WERI-Rb-1 (cell line): ENCODE data around the gene IER3.

Source experiments
- DNase-seq: peaks from one replicate; pipeline ENCODE4 v3.0.0-alpha.2; 2020
- H3K27ac ChIP-seq: fragments of 250-450 bp; sonication (Bioruptor Pico); 2 replicates; pipeline ENCODE4 v1.5.1; 2020; ENCODE audit warnings: mild to moderate bottlenecking, moderate library complexity
- H3K27me3 ChIP-seq: fragments of 250-450 bp; sonication (Bioruptor Pico); 2 replicates; pipeline ENCODE4 v1.5.1; 2021; ENCODE audit warnings: mild to moderate bottlenecking, low read depth, moderate library complexity; ENCODE audit not compliant: insufficient read depth, severe bottlenecking
- H3K36me3 ChIP-seq: fragments of 250-450 bp; sonication (Bioruptor Pico); 2 replicates; pipeline ENCODE4 v1.5.1; 2020; ENCODE audit warnings: mild to moderate bottlenecking, moderate library complexity
- H3K4me3 ChIP-seq: 2 replicates; pipeline ENCODE4 v1.5.1; 2011; ENCODE audit warnings: low read depth, mild to moderate bottlenecking, control low read depth, low read length
- H3K9me3 ChIP-seq: fragments of 250-450 bp; sonication (Bioruptor Pico); 2 replicates; pipeline ENCODE4 v1.5.1; 2021; ENCODE audit warnings: mild to moderate bottlenecking, moderate library complexity; ENCODE audit not compliant: severe bottlenecking
- CTCF ChIP-seq: IDR thresholded peaks from 2 replicates; pipeline ENCODE4 v1.5.1; 2011; ENCODE audit warnings: low read depth, mild to moderate bottlenecking, control low read depth, inconsistent platforms, low read length

IER3 gene

DNA sequence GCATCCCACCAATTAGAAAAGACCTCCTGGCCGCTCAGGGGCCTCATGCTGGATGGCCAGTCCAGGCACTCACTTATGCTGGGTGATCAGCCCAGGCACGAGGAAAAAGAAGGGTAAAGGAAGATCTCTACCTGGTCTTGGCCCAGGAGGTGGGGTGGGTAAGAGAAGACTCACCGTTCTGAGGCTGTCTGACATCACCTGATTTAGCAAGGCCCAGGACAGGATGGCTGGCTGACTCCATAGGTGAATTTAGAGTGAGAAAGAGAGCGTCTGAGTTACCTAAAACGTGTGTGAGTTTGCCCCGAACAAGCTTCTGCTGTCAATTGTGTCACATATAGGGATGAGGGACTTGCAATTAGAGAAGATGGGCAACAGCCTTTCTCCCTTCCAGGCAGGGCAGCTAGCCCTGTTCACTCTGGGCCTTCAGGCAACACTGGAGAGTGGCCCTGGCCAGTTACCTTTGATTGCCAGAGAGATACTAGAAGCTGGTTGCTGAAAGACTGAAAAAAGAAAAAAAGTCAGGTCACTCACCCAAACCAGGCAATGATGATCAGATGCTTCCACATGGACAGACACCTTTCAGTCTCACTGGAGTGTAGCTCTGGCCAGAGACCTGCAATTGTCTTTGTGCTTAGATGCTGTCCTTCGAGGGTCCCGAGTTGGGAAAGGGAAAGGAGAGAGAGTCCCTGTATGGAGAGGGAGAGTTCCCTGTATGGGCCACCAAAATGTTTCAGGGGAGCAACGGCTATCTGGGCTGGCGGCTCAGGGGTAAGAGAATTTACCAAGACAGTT is 35.7 kb upstream of the IER3 start:
- Histone ChIP-seq H3K9me3 (peaks cover 3% of the 10 kb centered on the region), H3K27me3 (no peaks in the 10 kb centered on the region), H3K4me3 (no peak overlapping the region), H3K27ac (no peak overlapping the region), H3K36me3 (no peaks in the 10 kb centered on the region)
- no peak for TF ChIP-seq CTCF
- DNase-seq = no peak

GRCh38 chr6:30778001-30778635 is 33.8 kb upstream of the IER3 start:
- H3K4me3 ChIP-seq = no peak overlapping the region
- TF ChIP-seq CTCF = no peak
- no peaks in the 10 kb centered on the region for H3K27me3 ChIP-seq
- no peaks in the 10 kb centered on the region for H3K36me3 ChIP-seq
- no peak for DNase-seq
- peaks cover 3% of the 10 kb centered on the region for H3K9me3 ChIP-seq
- no peak overlapping the region for H3K27ac ChIP-seq

DNA sequence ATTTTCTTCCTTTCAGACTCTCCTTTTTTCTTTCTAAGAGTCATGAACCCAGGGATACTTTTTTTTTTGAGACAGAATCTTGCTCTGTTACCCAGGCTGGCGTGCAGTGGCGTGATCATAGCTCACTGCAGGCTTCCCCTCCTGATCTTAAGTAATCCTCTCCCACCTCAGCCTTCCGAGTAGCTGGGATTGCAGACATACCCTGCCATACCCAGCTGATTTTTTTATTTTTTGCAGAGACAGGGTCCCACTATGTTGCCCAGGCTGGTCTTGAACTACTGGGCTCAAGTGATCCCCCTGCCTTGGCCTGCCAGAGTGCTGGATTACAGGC is 32.8 kb upstream of the IER3 start:
- Histone ChIP-seq H3K9me3 (peaks cover 3% of the 10 kb centered on the region), H3K27me3 (no peaks in the 10 kb centered on the region)

DNA sequence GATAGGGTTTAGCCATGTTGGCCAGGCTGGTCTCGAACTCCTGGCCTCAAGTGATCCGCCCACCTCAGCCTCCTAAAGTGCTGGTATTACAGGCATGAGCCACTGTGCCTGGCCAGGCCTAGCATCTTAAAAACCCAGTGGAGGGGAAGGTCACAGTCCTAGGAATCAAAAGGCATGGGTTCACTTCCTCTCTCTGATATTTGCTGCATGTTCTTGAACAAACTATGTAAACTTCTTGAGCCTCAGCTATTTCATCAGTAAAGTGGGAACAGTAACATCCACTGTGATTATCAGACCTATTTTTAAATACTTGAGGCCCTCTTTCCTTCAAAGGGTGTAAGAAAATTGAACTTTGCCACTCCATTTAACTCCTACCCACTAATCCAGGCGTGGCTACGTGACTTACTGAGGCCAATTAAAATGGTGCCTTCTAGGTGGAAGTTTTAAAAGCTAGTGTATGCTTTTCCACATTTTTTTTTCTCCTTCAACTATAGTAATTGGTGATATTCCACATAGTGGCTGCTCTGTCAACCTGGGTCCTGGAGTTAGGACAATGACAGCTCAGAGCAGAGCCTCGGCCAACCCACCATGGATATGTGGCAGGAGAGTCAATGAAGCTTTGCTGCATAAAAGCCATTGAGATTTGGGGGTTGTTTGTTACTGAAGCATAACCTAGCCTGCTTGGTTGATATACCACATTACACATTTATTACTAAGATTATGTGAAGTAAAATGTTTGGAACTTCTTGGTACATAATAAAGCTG is 32.2 kb upstream of the IER3 start:
- DNase-seq = no peak
- no peak overlapping the region for H3K4me3 ChIP-seq
- H3K9me3 ChIP-seq = peaks cover 3% of the 10 kb centered on the region
- H3K36me3 ChIP-seq = no peaks in the 10 kb centered on the region
- no peaks in the 10 kb centered on the region for H3K27me3 ChIP-seq
- no peak overlapping the region for H3K27ac ChIP-seq
- TF ChIP-seq CTCF = no peak

More for the DNA sequence above, 32.8 kb upstream of the IER3 start:
- no peak for DNase-seq
- Histone ChIP-seq H3K27ac (no peak overlapping the region), H3K4me3 (no peak overlapping the region), H3K36me3 (no peaks in the 10 kb centered on the region)
- no peak for TF ChIP-seq CTCF

GRCh38 chr6:30775104-30775503 is 30.8 kb upstream of the IER3 start:
- no peak overlapping the region for H3K27ac ChIP-seq
- TF ChIP-seq CTCF = no peak
- no peaks in the 10 kb centered on the region for H3K9me3 ChIP-seq
- no peak overlapping the region for H3K4me3 ChIP-seq
- no peak for DNase-seq
- H3K27me3 ChIP-seq = no peaks in the 10 kb centered on the region
- no peaks in the 10 kb centered on the region for H3K36me3 ChIP-seq
